Posterior cingulate gyrus (tissue), 11 donors: ENCODE results near the gene MTO1.
"Not testable (repeated sequence)": the region's sequence is repeated elsewhere in the genome, so short reads cannot be mapped to it uniquely, and the experiment has no call there.

ENCODE experiments used
- DNase-seq, 10 donors: peaks; one replicate each; pipeline versions ENCODE4 v3.0.0 to v3.0.0-alpha.2; 2020 to 2021; ENCODE audit warnings: mixed read lengths in 3 of 10
- intact Hi-C: fragments of 100-400 bp; cut with DNase I; formaldehyde crosslinking; loops from one replicate; pipeline ENCODE4 v1.15.1; 2023

MTO1 gene, protein sequence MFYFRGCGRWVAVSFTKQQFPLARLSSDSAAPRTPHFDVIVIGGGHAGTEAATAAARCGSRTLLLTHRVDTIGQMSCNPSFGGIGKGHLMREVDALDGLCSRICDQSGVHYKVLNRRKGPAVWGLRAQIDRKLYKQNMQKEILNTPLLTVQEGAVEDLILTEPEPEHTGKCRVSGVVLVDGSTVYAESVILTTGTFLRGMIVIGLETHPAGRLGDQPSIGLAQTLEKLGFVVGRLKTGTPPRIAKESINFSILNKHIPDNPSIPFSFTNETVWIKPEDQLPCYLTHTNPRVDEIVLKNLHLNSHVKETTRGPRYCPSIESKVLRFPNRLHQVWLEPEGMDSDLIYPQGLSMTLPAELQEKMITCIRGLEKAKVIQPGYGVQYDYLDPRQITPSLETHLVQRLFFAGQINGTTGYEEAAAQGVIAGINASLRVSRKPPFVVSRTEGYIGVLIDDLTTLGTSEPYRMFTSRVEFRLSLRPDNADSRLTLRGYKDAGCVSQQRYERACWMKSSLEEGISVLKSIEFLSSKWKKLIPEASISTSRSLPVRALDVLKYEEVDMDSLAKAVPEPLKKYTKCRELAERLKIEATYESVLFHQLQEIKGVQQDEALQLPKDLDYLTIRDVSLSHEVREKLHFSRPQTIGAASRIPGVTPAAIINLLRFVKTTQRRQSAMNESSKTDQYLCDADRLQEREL

DNA sequence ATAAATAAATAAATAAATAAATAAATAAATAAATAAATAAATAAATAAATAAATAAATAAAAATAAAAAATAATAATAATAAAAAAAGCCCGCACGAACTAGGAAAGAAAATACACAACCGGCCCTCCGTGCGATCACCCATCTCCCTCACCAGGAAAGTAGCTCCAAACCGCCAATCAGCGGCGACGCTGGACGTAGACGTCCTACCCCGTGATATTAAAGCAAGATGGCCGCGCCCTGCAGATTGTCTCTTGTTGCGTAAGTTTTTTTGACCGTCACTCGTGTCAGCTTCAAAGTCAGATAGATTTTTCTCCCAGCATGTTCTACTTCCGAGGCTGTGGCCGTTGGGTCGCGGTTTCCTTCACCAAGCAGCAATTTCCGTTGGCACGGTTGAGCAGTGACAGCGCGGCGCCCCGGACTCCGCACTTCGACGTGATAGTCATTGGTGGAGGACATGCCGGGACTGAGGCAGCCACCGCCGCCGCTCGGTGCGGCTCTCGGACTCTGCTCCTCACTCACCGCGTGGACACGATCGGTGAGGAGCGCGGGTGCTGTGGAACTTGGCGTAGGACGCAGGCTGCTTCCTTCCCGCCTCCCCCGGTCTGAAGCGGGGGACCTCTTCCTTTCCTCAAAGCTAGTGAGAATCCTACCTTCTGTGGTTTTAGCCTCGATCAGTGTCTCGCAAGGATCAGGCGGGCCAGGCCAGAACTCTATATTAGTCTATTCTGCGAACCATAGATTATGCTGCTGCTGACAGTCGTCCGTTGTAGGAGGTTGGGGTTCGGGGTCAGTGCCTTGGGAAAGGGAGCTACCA, at the start of gene MTO1:
Gene MTO1 (plus strand): TSS at position 201 of the 814 bp plus-strand sequence. CDS start 118 bp downstream, at position 319.
- intact Hi-C loops: no loop called here
- peak; percentile 77 to 98 (median 90) for DNase-seq

DNA sequence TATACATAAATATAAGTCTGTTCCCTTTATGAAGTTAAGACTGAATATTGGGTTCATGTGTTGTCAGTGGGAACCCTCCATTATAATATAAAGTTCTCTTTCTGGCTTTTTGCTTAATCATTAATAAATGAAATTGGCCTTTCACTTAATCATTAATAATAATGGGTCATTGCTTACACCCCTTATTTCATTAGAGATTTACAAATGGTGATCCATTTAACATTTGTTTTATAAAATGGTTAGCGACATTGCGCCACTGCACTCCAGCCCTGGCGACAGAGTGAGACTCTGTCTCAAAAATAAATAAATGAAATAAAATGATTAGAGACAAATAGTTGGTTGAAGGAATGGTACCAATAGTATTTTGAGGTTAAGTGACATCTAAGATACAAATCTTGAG, 48.4 kb upstream of the MTO1 start:
- DNase-seq: no peak
- intact Hi-C loops: no loop called here

- DNase-seq: no peak
- intact Hi-C loops: no loop called here
Measured at GRCh38 chr6:73418081-73418741, 43.3 kb upstream of the MTO1 start.

- no peak for DNase-seq
Measured at GRCh38 chr6:73421534-73421933, 40.0 kb upstream of the MTO1 start.

DNA sequence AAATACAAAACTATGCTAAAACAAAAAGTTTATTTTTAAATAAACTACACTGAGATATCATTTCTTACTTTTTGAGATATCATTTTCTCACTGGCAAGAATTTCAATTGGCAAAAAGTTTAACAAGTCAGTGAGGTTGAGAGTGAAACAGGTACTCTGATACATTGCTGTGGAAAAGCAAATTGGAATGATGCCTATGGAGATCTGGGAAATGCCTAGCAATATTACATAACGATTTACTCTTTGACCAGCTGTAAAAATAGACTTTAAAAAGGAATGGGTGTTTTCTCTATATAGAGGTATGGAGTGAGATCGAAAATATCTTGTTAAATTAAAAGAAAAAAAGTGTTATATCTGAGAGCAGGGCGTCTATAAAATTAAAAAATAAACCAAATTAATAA, 26.3 kb upstream of the MTO1 start:
- intact Hi-C loops: no loop called here
- no peak for DNase-seq

More at GRCh38 chr6:73421534-73421933, 40.0 kb upstream of the MTO1 start:
- intact Hi-C loops: no loop called here

DNA sequence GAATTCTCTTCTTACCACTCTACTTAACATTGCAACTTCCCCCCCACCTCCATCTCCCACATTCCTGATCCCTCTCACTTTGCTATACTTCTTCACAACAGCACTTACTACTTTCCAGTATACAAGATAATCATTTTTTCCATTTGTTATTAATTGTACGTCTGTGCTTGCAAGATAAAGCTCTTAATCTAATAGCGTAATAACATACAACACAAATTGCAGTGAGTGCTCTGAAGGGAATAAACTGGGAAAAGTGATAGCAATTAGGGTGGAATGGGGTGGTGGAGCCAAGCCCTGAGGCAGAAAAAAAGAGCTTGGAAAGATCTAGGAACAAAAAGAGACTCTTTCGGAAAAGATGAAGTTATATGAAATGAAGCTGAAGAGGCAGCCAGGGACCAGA, 18.0 kb upstream of the MTO1 start:
- intact Hi-C loops: no loop called here
- no peak for DNase-seq

- DNase-seq: peak in 3 of 10 donors; percentile 27 to 85 (median 73)
- intact Hi-C loops: no loop called here
Measured at GRCh38 chr6:73451223-73452106, 10.1 kb upstream of the MTO1 start.

- DNase-seq: peak in 7 of 10 donors; percentile 6 to 88 (median 43)
- intact Hi-C loops: no loop called here
Measured at GRCh38 chr6:73452107-73452461, 9.5 kb upstream of the MTO1 start, which contains the start of gene CGAS. TSS of gene CGAS (minus strand) at chr6:73452297. CDS start at chr6:73452181, 116 bp downstream.

DNA sequence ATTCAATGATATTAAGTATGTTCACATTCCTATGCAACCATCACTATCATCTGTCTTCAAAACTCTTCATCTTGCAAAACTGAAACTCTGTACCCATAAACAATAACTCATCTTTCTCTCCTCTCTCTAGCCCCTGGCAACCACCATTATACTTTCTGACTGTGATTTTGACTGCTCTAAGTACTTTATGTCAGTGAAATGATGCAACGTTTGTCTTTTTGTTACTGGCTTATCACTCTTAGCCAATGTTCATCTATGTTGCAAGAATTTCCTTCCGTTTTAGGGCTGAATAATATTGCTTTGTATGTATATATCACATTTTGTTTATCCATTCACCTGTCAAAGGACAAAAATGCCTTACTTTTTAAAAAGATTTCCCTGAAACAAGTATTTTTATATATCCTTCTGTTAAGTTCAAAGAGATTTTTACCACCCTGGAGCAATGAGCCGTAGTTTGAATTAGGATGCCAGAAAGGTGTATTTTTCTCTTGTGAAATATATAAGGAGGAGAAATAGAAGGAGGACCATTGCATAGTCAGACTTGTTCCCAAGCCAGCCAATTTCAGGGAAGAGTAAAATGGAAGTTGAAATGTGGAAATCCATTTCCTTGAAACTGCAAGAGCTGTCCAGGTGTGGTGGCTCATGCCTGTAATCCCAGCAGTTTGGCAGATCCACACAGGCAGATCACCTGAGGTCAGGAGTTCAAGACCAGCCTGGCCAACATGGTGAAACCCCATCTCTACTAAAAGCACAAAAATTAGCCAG, 5.5 kb upstream of the MTO1 start:
- intact Hi-C loops: no loop called here
- DNase-seq: no peak

DNA sequence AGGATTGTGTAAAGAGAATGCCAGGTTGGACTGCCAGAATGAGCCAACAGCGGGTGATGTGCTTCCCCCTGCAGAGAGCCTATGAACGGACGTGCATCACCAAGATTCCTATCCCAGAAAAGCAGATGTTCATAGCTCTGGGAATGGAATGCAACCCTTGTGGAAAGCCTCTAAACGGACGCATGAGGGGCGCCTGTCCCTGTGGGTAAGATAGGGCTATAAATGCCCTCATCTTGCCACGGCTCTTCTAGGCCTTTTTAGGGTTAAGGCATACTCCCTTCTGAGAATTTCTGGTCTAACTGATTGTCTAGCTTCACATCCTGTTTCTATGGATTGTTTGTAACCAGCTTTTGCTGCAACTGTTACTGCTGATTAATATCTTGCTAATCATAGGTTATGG, 2.1 kb upstream of the MTO1 start:
- DNase-seq, intact Hi-C loops: not testable (repeated sequence)

GRCh38 chr6:73460056-73460455, 1.5 kb upstream of the MTO1 start:
- intact Hi-C loops: no loop called here
- peak in 7 of 10 donors; percentile 16 to 91 (median 56) for DNase-seq

DNA sequence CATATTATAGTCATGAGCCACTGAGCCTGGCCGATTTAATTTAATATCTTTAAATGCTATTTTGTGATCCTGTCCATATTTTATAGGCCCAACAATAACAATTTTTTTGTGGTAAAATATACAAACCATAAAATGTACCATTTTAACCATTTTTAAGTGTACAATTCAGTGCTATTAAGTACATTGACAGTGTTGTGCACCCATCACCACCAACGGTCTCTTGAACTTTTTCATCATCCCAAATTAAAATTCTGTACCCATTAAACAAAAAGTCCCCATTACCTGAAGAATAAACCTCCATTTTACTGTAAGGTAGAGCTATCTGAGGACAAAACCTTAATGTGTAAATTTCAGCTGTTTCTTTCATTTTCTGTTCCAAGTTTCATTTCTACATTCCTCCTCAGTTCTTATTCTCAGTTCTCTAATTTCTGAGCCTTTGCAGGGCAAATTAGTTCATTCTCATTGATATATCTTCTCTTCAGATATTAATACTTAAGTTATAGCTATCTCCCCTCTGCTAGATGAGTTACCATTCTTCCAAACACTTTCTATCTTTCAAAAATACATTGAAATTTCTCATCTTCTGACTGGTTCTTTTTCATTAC, 10.3 kb downstream of the MTO1 start:
- DNase-seq: no peak
- intact Hi-C loops: no loop called here

- DNase-seq: no peak
- intact Hi-C loops: no loop called here
Measured at GRCh38 chr6:73476723-73477122, 15.2 kb downstream of the MTO1 start.

DNA sequence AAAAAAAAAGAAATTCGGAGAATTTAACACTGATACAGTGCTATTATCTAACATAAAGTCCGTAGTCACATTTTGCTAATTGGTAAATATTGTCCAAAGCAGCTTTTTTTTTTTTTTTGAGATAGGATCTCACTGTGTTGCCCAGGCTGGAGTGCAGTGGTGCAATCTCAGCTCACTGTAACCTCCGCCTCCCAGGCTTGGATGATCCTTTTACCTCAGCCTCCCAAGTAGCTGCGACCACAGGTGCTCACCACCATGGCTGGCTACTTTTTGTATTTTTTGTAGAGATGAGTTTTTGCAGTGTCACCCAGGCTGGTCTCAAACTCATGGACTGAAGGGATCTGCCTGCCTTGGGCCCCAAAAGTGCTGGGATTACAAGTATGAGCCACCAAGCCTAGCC, 15.9 kb downstream of the MTO1 start:
- DNase-seq: no peak
- intact Hi-C loops: no loop called here

- DNase-seq: no peak
- intact Hi-C loops: no loop called here
Measured at GRCh38 chr6:73481969-73482368, 20.4 kb downstream of the MTO1 start.

DNA sequence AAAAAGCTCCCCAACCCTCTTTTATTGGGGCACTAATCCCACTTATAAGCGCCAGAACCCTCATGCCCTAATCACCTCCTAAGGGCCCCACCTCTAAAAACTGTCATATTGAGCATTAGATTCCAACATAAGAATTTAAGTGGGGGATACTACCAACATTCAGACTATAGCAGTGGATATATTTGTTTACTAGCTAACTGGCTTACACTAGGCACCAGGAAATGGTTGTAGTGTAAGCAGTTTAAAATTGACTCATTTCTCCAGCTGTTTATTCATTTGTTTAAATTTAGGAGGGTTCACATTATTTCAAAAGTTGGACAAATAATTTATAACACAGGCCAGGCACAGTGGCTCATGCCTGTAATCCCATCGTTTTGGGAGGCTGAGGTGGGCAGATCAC, 22.9 kb downstream of the MTO1 start:
- DNase-seq: no peak
- intact Hi-C loops: no loop called here

- DNase-seq: no peak
- intact Hi-C loops: no loop called here
Measured at GRCh38 chr6:73487473-73487872, 25.9 kb downstream of the MTO1 start.

DNA sequence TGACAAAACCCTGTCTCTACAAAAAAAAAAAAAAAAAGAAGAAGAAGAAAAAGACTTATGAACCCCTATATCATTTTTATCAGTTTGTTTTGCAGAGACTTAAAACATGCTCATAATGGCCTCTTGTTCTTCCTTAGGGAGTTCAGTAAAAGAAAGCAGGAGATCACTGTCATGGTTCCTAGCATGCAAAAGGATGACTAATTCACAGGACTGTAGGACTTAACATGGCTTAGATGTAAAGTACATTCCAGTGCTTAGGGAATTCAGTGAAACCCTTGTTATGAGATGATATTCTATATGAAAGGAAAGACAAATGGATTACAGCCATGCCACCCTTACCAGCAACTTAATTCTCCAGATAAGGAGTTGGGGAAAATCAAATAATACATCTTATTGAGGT, 29.8 kb downstream of the MTO1 start:
- intact Hi-C loops: no loop called here
- DNase-seq: no peak
